Glomerular endothelial cell (primary cell): ENCODE measurements around the gene KCTD2. TPM values are rescaled to one million over a fixed set of nuclear protein-coding genes. Genes with fewer than 3 reads are reported as not detected.

ENCODE experiments used
- total RNA-seq: library from RNA; depleted of rRNA; stranded (reverse); fragments of >200 nt; gene quantifications from 2 replicates; pipeline ENCODE4 v1.2.3, GENCODE V29; 2015

Gene KCTD2
- total RNA-seq, 1 donor from 2014 or later = 18.6 TPM

Other genes with a start within 250 kb of the KCTD2 start
- 1.1 TPM in 1 of 2 replicates, not detected in the other for gene GRIN2C, start 187.3 kb upstream of the KCTD2 start, total RNA-seq
- gene FDXR, start 174.2 kb upstream of the KCTD2 start, total RNA-seq = 38.6 and 46.9 TPM in 2 replicates
- gene FADS6, start 153.6 kb upstream of the KCTD2 start, total RNA-seq = not detected in 2 replicates
- gene USH1G, start 124.0 kb upstream of the KCTD2 start, total RNA-seq = not detected in 2 replicates
- not detected in 2 replicates for gene OTOP2, start 123.0 kb upstream of the KCTD2 start, total RNA-seq
- not detected in 2 replicates for gene OTOP3, start 111.3 kb upstream of the KCTD2 start, total RNA-seq
- gene HID1, start 74.5 kb upstream of the KCTD2 start, total RNA-seq = 23.1 and 30.6 TPM in 2 replicates
- gene CDR2L, start 59.6 kb upstream of the KCTD2 start, total RNA-seq = 40.7 and 63.5 TPM in 2 replicates
- 38.7 and 49.7 TPM in 2 replicates for gene MRPL58, start 34.6 kb upstream of the KCTD2 start, total RNA-seq
- 228 and 300 TPM in 2 replicates for gene ATP5PD, start 256 bp upstream of the KCTD2 start, total RNA-seq
- 5.7 and 7.1 TPM in 2 replicates for gene SLC16A5, start 40.7 kb downstream of the KCTD2 start, total RNA-seq
- gene ARMC7, start 62.7 kb downstream of the KCTD2 start, total RNA-seq = 8.9 and 9.7 TPM in 2 replicates
- gene NT5C, start 84.5 kb downstream of the KCTD2 start, total RNA-seq = 41.5 and 62.0 TPM in 2 replicates
- gene JPT1, start 107.3 kb downstream of the KCTD2 start, total RNA-seq = 257 and 318 TPM in 2 replicates
- 80.6 and 95.5 TPM in 2 replicates for gene SUMO2, start 135.7 kb downstream of the KCTD2 start, total RNA-seq
- gene NUP85, start 158.5 kb downstream of the KCTD2 start, total RNA-seq = 30.0 and 35.1 TPM in 2 replicates
- gene GGA3, start 214.4 kb downstream of the KCTD2 start, total RNA-seq = 27.0 and 32.5 TPM in 2 replicates
- 42.6 and 49.4 TPM in 2 replicates for gene MRPS7, start 214.7 kb downstream of the KCTD2 start, total RNA-seq
- gene MIF4GD, start 224.0 kb downstream of the KCTD2 start, total RNA-seq = 21.9 and 25.5 TPM in 2 replicates
- 5.8 and 11.7 TPM in 2 replicates for gene SLC25A19, start 242.2 kb downstream of the KCTD2 start, total RNA-seq